Activated CD8-positive, alpha-beta memory T cell treated with anti-CD3 and anti-CD28 coated beads for 36 hours (primary cell): ENCODE measurements around the gene NDC80. TPM values are rescaled to one million over a fixed set of nuclear protein-coding genes. Genes with fewer than 3 reads are reported as not detected.

Experiments used
- CTCF ChIA-PET: fragments of 350-600 bp; sonication (Branson Sonifier 250); formaldehyde crosslinking; loops from one replicate; lab custom pipeline; 2021; ENCODE audit warnings: antibody characterized with exemption; lab: Charles Lee
- POLR2A ChIA-PET: fragments of 350-600 bp; sonication (Branson Sonifier 250); formaldehyde crosslinking; loops from one replicate; lab custom pipeline; 2021; ENCODE audit warnings: antibody characterized with exemption; lab: Charles Lee
- total RNA-seq, 2 experiments: library from RNA; stranded (reverse); gene quantifications; one replicate each; pipeline ENCODE4 v1.2.3, GENCODE V29; 2021

The NDC80 gene
- total RNA-seq, 2 experiments from 2014 or later = 53.9 to 57.3 TPM

DNA sequence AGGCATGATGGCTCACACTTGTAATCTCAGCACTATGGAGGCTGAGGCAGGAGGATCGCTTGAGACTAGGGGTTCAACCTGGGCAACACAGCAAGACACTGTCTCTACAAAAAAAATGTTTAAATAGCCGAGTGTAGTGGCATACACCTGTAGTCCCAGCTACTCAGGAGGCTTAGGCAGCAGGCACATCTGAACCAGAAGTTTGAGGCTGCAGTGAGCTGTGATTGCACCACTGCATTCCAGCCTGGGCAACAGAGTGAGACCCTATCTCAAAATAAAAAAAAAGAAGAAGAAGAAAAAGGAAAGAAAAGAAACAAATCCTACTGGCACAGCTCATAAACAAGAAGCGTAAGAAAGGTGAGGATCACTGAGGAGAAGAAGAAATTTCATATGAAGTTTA, 19.9 kb upstream of the NDC80 start:
- CTCF ChIA-PET = interaction anchor here (1.0 kb wide), 1 partner anchor 10 kb away, joined by 3 read pairs; no protein-coding TSS in a partner anchor
- POLR2A ChIA-PET = no interaction called here

GRCh38 chr18:2554696-2555095, 16.7 kb upstream of the NDC80 start:
- ChIA-PET CTCF (no interaction called here), POLR2A (no interaction called here)

DNA sequence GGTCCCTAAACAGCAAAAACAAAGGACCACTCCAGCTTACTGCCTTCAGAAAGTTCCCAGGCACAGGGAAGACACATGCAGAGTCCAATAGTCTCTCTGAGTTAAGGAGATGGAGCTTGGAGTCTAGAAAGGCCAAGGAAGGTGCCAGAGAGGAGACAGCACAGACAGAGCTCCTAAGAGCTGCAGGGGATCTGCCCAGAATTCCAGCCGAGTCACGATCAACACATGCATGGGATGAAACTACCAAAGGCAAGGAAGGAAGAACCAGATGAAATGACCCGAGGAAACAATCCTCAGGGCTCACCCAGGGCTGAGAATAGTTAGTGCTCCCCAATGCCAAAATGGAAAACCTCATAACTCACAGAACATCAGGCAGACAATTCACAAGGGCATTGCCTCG, 15.5 kb upstream of the NDC80 start:
- POLR2A ChIA-PET = no interaction called here
- CTCF ChIA-PET = no interaction called here

- CTCF ChIA-PET = no interaction called here
- POLR2A ChIA-PET = no interaction called here
These were observed 13.8 kb upstream of the NDC80 start for GRCh38 chr18:2557536-2557935.

DNA sequence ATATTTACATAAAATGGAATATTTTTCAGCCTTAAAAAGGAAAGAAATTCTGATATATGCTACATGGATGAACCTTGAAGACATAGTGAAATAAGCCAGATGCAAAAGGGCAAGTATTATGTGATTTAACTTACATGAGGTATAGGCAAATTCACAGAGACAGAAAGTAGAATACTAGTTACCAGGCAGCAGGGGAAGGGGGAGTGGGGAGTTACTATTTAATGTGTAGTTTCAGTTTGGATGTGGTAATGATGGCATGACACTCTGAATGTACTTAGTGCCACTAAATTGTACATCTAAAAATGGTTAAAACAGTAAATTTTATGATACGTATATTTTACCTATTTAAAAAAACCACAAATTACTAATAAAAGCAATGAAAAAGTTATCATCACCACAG, 12.1 kb upstream of the NDC80 start:
- POLR2A ChIA-PET = no interaction called here
- CTCF ChIA-PET = no interaction called here

- ChIA-PET POLR2A (no interaction called here), CTCF (no interaction called here)
These were observed 7.0 kb upstream of the NDC80 start for GRCh38 chr18:2564373-2564772.

DNA sequence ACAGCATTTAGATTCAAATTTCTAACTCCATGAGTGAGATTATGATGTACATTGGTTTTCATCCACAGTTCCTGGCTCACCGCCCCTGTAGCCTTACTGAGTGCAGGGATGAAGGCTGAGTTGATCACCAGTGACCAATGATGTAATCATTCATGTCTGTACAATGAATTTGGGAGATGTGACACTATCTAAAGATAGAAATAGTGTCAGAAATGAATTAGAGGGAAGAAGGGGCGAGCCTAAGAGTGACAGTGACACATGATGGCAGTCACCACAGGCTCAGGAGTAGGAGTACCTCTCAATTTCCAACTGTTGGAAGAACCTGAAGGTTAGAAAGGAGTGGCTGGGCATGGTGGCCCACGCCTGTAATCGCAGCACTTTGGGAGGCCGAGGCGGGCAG, 3.2 kb upstream of the NDC80 start:
- CTCF ChIA-PET = no interaction called here
- POLR2A ChIA-PET = no interaction called here

- ChIA-PET CTCF (interaction anchor here (0.7 kb wide), 1 partner anchor 33 kb away, joined by 3 read pairs; no protein-coding TSS in a partner anchor), POLR2A (interaction anchor here (0.7 kb wide), 1 partner anchor 400 kb away, joined by 3 read pairs; no protein-coding TSS in a partner anchor)
These were observed 2.8 kb upstream of the NDC80 start for GRCh38 chr18:2568605-2569004.

DNA sequence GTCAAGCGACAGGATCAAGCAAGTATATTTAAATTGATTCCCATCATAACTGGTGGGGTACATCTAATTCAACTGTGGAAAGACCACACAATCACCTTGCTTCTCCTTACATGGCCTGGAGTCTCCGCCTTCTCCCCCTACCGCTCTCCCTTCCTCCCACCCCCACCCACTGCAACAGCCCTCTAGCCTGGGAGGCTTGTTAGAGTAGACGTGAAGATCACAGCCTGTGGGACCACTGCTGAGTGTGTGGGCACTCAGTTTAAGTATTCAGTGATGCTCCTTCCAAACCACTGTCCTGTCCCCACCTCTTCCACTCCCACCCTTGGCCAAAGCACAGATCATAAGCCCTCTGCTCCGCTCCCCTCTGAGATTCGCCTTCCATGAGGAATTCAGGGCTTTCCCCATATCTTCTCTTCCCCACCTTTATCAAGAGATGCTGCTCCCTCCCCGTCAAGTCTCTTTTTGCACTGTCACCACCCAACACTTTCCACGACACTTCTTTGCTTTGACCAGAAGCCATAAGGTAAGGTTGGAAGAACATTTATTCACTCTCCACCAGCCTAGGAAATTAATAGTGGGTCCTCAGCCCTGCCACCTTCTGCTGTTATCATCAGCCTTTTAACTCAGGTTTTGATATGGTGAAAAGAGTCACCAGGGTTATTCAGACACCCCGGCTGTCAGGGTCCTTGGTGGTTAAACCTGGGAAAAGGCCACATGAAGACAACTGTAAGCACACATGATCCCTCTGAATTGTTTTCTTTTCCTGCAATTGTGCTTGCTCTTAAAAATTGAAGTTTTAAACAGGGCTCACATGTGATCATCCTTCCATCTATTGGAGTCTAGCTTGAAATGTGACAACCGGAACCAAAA, 1.8 kb upstream of the NDC80 start:
- POLR2A ChIA-PET = interaction anchor here (0.7 to 1.2 kb wide), 2 partner anchors 58 to 401 kb away, joined by 3 read pairs; no protein-coding TSS in a partner anchor
- CTCF ChIA-PET = no interaction called here

DNA sequence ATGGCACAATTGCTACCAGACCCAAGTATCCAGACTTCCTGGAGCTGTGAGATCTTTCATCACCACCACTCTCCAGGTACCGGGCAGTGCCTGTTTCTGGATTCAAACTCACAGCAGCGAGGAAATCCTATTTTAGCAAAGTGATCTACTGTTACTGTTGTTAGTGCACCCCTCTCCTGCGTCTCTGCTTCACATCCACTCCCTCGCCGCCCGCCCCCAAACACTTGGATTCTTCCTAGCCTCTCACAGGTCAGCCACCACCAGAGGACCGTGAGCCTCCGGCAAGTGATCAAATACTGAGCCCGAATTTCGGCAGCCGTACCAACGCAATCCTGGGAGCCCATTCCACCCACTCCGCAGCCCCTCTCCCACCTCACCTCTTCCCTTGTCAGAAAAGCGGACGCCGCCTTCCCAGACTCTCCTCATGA, 571 bp upstream of the NDC80 start:
- ChIA-PET POLR2A (interaction anchor here (1.0 to 3.0 kb wide), 3 partner anchors 17 to 85 kb away, joined by 3 to 24 read pairs (median 3); partner anchors contain the start of gene SMCHD1), CTCF (no interaction called here)

DNA sequence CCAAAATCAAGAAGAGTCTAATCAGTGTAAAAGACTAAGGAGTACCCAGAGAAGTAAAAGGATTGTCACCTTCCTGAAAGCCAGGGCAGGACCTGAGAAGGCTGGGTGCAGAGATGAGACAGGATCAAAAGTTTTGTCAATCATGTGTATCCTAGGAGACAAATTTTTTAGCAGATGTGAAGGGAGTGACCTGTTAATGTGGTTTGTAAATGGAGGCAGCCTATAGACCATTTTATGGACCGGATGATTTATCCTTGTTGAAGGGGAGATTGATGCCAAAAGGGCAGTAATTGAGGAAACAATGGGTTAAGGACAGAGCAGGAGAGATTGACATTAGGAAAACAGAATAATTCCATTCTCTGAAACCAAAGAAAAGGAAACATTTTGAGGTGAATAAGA, 813 bp downstream of the NDC80 start:
- POLR2A ChIA-PET = interaction anchor here (3.0 kb wide), 1 partner anchor 84 kb away, joined by 24 read pairs; the partner anchor contains the start of gene SMCHD1

GRCh38 chr18:2572892-2573291, 1.5 kb downstream of the NDC80 start:
- ChIA-PET POLR2A (interaction anchor here (3.0 kb wide), 1 partner anchor 83 kb away, joined by 24 read pairs; the partner anchor contains the start of gene SMCHD1), CTCF (no interaction called here)

More for the DNA sequence above, 813 bp downstream of the NDC80 start:
- CTCF ChIA-PET = no interaction called here

DNA sequence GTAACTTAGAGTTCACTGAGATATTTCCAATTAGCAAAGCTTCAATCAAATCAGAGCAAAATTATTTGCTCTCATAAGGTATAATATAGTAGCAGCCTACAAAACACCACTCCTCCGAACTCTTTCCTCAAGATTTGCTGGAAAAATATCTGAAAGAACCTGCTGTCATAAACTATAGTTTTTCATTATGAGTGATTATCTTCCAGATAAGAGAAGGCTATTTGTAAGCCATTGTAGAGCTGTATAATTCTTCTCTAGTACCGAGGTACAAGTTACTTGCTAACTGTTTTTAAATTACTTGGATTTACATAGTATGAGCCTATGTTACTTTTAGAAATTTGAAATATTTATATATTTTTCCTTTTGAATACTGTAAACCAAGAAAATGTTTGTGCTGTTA, 2.1 kb downstream of the NDC80 start:
- ChIA-PET CTCF (no interaction called here), POLR2A (interaction anchor here (3.0 kb wide), 1 partner anchor 83 kb away, joined by 24 read pairs; the partner anchor contains the start of gene SMCHD1)

DNA sequence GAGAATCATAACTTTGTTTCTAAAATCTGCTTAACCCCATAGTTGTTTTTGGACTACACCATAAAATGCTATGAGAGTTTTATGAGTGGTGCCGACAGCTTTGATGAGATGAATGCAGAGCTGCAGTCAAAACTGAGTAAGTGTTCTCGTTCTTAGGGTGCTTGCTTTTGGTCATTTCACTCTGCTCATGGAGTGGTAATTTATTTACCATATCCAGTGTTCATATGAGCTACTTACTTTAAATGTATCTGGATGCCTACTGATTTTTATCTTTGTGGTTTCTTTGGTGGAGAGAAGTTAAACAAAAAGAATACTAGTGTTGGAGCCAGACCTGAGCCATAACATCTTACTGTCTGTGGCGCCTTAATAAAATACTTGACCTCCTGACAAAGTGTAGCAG, 16.4 kb downstream of the NDC80 start:
- POLR2A ChIA-PET = interaction anchor here (1.0 to 1.4 kb wide), 2 partner anchors 16 to 68 kb away, joined by 3 to 5 read pairs; partner anchors contain the start of genes METTL4, NDC80 and SMCHD1
- CTCF ChIA-PET = no interaction called here

GRCh38 chr18:2588666-2589344, 17.4 kb downstream of the NDC80 start:
- ChIA-PET CTCF (interaction anchor here (0.6 kb wide), 1 partner anchor 63 kb away, joined by 4 read pairs; no protein-coding TSS in a partner anchor), POLR2A (interaction anchor here (0.5 to 1.4 kb wide), 4 partner anchors 17 to 68 kb away, joined by 3 to 8 read pairs (median 4); partner anchors contain the start of genes METTL4, NDC80 and SMCHD1)

- CTCF ChIA-PET = interaction anchor here (0.6 kb wide), 1 partner anchor 62 kb away, joined by 4 read pairs; no protein-coding TSS in a partner anchor
- POLR2A ChIA-PET = interaction anchor here (0.5 to 1.2 kb wide), 3 partner anchors 48 to 67 kb away, joined by 3 to 8 read pairs (median 5); partner anchors contain the start of gene SMCHD1
These were observed 18.1 kb downstream of the NDC80 start for GRCh38 chr18:2589345-2590068.

DNA sequence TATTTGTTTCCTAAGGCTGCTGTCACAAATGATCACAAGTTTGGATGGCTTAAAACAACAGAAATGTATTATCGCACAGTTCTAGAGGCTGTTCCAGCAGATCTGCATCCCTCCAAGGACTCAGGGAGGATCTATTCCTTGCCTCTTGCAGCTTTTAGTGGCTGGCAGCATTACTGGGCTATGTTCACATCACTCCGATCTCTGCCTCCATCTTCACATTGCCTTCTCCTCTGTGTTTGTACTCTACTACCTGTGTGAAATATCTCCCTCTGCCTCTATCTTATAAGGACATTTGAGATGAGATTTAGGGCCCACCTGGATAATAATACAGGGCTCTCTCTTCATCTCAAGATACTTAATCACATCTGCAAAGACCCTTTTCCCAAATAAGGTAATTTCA, 18.9 kb downstream of the NDC80 start:
- POLR2A ChIA-PET = no interaction called here
- CTCF ChIA-PET = no interaction called here

DNA sequence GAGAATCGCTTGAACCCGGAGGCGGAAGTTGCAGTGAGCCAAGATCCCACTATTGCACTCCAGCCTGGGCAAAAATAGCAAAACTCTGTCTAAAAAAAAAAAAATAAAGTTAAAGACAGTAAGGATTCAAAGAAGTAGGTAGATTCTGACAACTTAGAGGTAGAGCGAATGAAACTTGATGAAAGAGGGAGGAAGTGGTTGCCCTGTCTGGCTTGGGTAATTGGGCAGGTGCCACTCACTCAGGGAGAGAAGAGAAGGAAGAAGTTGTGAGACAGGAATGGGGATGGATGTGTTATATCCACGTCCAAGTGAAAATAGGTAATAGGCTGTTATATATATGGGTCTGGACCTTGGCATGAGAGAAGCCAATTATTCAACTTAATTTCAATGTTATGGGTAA, 26.3 kb downstream of the NDC80 start:
- ChIA-PET CTCF (no interaction called here), POLR2A (interaction anchor here (0.8 kb wide), 1 partner anchor 614 kb away, joined by 3 read pairs; no protein-coding TSS in a partner anchor)

DNA sequence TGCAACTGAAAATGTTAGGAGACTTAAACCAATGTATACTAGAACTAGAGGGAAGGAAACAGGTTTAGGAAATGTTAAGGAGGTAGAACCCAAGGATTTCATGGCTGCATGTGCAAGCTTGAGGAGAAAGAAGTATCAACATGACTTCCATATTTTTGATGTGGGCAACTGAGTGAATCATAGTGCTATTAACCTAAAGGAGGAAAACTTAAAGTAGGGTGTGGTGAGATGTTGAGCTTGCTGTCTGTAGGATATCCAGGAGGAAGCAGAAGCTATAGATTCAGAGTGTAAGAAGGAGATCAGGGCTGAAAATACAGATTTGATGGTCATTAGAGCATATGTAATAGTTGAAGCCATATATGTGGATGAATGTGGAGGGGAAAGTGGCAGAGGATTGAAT, 31.5 kb downstream of the NDC80 start:
- CTCF ChIA-PET = no interaction called here
- POLR2A ChIA-PET = no interaction called here
